ENCODE results near the gene SALL4.

SALL4 gene

DNA sequence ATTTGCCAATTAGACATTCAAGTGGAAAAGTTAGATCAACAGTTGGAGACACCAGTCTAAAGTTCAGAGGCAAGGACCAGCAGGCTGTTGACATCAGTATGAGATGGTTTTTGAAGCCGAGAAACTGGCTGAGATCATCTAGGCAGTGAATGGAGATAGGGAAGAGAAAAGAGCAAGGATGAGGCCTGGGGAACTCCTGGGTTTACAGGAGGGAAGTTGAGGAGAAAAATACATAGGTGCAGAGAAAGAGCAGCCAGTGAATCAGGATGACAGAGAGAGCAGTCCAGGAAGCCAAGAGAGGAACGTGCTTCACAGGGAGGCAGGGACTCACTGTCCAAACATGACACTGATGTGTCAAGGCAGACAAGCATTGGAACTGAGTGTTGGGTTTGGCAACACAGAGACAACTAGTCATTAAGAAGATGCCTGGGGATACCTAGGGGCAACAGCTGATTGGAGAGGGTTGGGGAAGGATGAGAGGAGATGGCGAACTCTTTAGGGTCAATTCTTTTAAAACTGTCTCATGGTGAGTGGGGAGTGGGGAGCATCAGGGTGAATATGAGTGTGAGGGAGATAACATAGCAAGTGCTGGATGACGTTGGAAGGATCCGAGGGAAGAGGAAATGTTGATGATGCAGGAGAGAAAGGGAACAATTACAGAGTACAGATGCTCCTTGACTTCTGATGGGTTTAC lies 13.2 kb upstream of the SALL4 start:
- no peak overlapping the region for H3K4me3 ChIP-seq (ENCODE audit: low read depth, low read length)
- TF ChIP-seq, protein P1, sequence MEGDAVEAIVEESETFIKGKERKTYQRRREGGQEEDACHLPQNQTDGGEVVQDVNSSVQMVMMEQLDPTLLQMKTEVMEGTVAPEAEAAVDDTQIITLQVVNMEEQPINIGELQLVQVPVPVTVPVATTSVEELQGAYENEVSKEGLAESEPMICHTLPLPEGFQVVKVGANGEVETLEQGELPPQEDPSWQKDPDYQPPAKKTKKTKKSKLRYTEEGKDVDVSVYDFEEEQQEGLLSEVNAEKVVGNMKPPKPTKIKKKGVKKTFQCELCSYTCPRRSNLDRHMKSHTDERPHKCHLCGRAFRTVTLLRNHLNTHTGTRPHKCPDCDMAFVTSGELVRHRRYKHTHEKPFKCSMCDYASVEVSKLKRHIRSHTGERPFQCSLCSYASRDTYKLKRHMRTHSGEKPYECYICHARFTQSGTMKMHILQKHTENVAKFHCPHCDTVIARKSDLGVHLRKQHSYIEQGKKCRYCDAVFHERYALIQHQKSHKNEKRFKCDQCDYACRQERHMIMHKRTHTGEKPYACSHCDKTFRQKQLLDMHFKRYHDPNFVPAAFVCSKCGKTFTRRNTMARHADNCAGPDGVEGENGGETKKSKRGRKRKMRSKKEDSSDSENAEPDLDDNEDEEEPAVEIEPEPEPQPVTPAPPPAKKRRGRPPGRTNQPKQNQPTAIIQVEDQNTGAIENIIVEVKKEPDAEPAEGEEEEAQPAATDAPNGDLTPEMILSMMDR (IDR thresholded peaks at IDR 0.05; ENCODE audit: low read depth, low read length) = no peak
- H3K9me3 ChIP-seq = no peaks in the 10 kb centered on the region
- H3K27me3 ChIP-seq = no peaks in the 10 kb centered on the region
- no peaks in the 10 kb centered on the region for H3K36me3 ChIP-seq
- no peak for DNase-seq
- no peaks in the 10 kb centered on the region for H3K4me1 ChIP-seq

DNA sequence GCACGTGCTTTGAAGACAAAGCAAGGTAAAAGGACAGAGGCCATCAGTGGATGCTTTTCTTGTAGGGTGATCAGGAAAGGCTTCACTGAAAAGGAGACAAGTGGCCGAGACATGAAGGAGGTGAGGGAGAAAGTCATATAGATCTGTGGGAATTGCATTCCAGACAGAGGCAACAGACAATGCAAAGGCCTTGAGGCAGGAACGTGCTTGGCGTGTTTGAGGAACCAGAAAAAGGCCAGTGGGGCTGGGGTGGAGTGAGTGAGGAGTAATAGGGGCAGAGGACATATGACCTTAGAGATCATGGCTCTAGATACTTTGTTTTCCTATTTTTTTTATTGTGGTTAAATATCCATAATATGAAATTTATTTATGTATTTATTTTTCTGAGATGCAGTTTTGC lies 10.5 kb upstream of the SALL4 start:
- Histone ChIP-seq H3K9me3 (no peaks in the 10 kb centered on the region), H3K4me1 (no peaks in the 10 kb centered on the region)
- TF ChIP-seq, protein P1 (IDR thresholded peaks at IDR 0.05; ENCODE audit: low read depth, low read length) = no peak

DNA sequence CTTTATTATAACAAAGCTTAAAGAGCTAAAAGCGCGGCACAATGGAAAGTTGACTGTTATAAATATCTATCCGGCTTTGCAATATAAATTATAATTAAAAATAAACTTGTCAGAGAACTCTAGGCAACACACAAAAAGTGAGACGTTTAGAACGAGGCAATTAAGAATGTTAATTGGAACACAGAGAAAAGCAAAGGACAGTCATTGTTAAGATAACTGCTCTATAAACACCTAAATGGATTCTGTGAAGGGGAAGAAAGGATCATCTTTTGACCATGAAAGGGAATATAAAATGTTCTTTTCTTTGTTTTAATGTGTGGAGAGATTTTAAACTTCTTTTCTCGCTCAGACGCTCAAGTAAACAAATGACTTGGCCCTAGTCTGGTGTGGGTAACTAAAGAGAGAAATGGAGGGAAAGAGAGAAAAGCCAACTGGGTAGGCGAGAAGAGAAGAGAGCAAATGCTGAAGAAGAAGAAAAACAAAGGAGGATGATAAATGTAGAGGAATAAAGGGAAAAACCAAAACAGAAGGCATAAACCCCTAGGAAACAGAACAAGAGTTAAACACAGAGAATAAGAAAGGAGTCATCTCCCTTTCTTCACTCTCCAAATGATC lies 9.3 kb upstream of the SALL4 start:
- no peak for DNase-seq
- no peaks in the 10 kb centered on the region for H3K9me3 ChIP-seq
- H3K27me3 ChIP-seq = no peaks in the 10 kb centered on the region
- TF ChIP-seq, protein P1 (IDR thresholded peaks at IDR 0.05; ENCODE audit: low read depth, low read length) = no peak
- no peaks in the 10 kb centered on the region for H3K36me3 ChIP-seq
- H3K4me1 ChIP-seq = no peaks in the 10 kb centered on the region
- no peak overlapping the region for H3K4me3 ChIP-seq (ENCODE audit: low read depth, low read length)

More for the DNA sequence above, 10.5 kb upstream of the SALL4 start:
- Histone ChIP-seq H3K4me3 (ENCODE audit: low read depth, low read length) (no peak overlapping the region), H3K27me3 (no peaks in the 10 kb centered on the region), H3K36me3 (no peaks in the 10 kb centered on the region)
- no peak for DNase-seq

GRCh38 chr20:51811042-51811355 lies 8.7 kb upstream of the SALL4 start:
- no peaks in the 10 kb centered on the region for H3K36me3 ChIP-seq
- DNase-seq = no peak

GRCh38 chr20:51810155-51811041 lies 8.1 kb upstream of the SALL4 start:
- Histone ChIP-seq H3K4me1 (no peaks in the 10 kb centered on the region), H3K4me3 (ENCODE audit: low read depth, low read length) (no peak overlapping the region), H3K9me3 (no peaks in the 10 kb centered on the region), H3K36me3 (no peaks in the 10 kb centered on the region), H3K27me3 (no peaks in the 10 kb centered on the region)
- TF ChIP-seq, protein P1 (IDR thresholded peaks at IDR 0.05; ENCODE audit: low read depth, low read length) = peak; percentile 28
- DNase-seq = no peak

More at GRCh38 chr20:51811042-51811355, 8.7 kb upstream of the SALL4 start:
- Histone ChIP-seq H3K27me3 (no peaks in the 10 kb centered on the region), H3K4me1 (no peaks in the 10 kb centered on the region), H3K9me3 (no peaks in the 10 kb centered on the region), H3K4me3 (ENCODE audit: low read depth, low read length) (no peak overlapping the region)
- TF ChIP-seq, protein P1 (IDR thresholded peaks at IDR 0.05; ENCODE audit: low read depth, low read length) = no peak
